ENCODE measurements around the gene TTLL10.

- TF ChIP-seq CTCF (conservative IDR thresholded peaks at IDR 0.05) (no peak), EZH2 (IDR thresholded peaks at IDR 0.05; ENCODE audit: low read depth) (no peak)
Measured at GRCh38 chr1:1124786-1125642, 48.7 kb upstream of the TTLL10 start.

Measured in PC-9 (cell line).